ENCODE measurements around the gene EIF5.

The EIF5 gene

GRCh38 chr14:103333754-103334643 lies at the start of gene EIF5:
Gene EIF5 (plus strand): TSS chr14:103334237. CDS start chr14:103335861, 1,624 bp downstream.
- DNase-seq (ENCODE audit: low spot score) (peak; percentile 88), FAIRE-seq (peak; percentile 46)

- DNase-seq (ENCODE audit: low spot score): no peak
- no peak for FAIRE-seq
Measured at GRCh38 chr14:103284574-103285467, 49.2 kb upstream of the EIF5 start.

GRCh38 chr14:103286460-103286859 lies 47.6 kb upstream of the EIF5 start:
- no peak for DNase-seq (ENCODE audit: low spot score)
- no peak for FAIRE-seq

GRCh38 chr14:103286968-103287850 lies 46.8 kb upstream of the EIF5 start:
- FAIRE-seq (no peak), DNase-seq (ENCODE audit: low spot score) (no peak)

GRCh38 chr14:103288076-103288766 lies 45.8 kb upstream of the EIF5 start:
- no peak for DNase-seq (ENCODE audit: low spot score)
- no peak for FAIRE-seq

GRCh38 chr14:103290056-103290455 lies 44.0 kb upstream of the EIF5 start:
- DNase-seq (ENCODE audit: low spot score): no peak
- FAIRE-seq: no peak

- DNase-seq (ENCODE audit: low spot score): no peak
- FAIRE-seq: no peak
Measured at GRCh38 chr14:103290494-103290893, 43.5 kb upstream of the EIF5 start.

- FAIRE-seq: no peak
- DNase-seq (ENCODE audit: low spot score): no peak
Measured at GRCh38 chr14:103290961-103291360, 43.1 kb upstream of the EIF5 start.

GRCh38 chr14:103292426-103293374 lies 41.3 kb upstream of the EIF5 start:
- DNase-seq (ENCODE audit: low spot score): peak; percentile 17
- no peak for FAIRE-seq

GRCh38 chr14:103293465-103293864 lies 40.6 kb upstream of the EIF5 start:
- FAIRE-seq: no peak

GRCh38 chr14:103294091-103294490 lies 39.9 kb upstream of the EIF5 start:
- DNase-seq (ENCODE audit: low spot score) (no peak), FAIRE-seq (no peak)

More at GRCh38 chr14:103293465-103293864, 40.6 kb upstream of the EIF5 start:
- DNase-seq (ENCODE audit: low spot score): no peak

GRCh38 chr14:103296007-103296406 lies 38.0 kb upstream of the EIF5 start:
- peak; percentile 19 for DNase-seq (ENCODE audit: low spot score)
- peak; percentile 10 for FAIRE-seq

GRCh38 chr14:103296987-103297386 lies 37.0 kb upstream of the EIF5 start:
- DNase-seq (ENCODE audit: low spot score) (no peak), FAIRE-seq (no peak)

- FAIRE-seq: no peak
Measured at GRCh38 chr14:103298620-103299019, 35.4 kb upstream of the EIF5 start.

GRCh38 chr14:103301512-103302354 lies 32.3 kb upstream of the EIF5 start:
- no peak for DNase-seq (ENCODE audit: low spot score)
- FAIRE-seq: no peak

More at GRCh38 chr14:103298620-103299019, 35.4 kb upstream of the EIF5 start:
- no peak for DNase-seq (ENCODE audit: low spot score)

- DNase-seq (ENCODE audit: low spot score) (no peak), FAIRE-seq (no peak)
Measured at GRCh38 chr14:103302966-103303365, 31.1 kb upstream of the EIF5 start.

- DNase-seq (ENCODE audit: low spot score) (no peak), FAIRE-seq (no peak)
Measured at GRCh38 chr14:103304706-103305105, 29.3 kb upstream of the EIF5 start.

All from RCC 7860 (cell line).